Mammary epithelial cell (primary cell): ENCODE results near the gene SEBOX.

Experiments used
- EZH2 ChIP-seq: IDR thresholded peaks from 2 replicates; pipeline ENCODE4 v1.6.1; 2012; ENCODE audit warnings: low read length, inconsistent platforms, borderline replicate concordance
- TF ChIP-seq, protein P1 (sequence below), 2 donors: IDR thresholded peaks in 1 of 2; conservative IDR thresholded peaks in 1 of 2; 2 replicates each; pipeline ENCODE4 v1.5.1; 2011 to 2012; ENCODE audit warnings: inconsistent platforms in 2 of 2, low read length in 2 of 2, mild to moderate bottlenecking in 2 of 2, control low read depth in 1 of 2, low read depth in 1 of 2; ENCODE audit not compliant: insufficient read depth in 1 of 2; ENCODE audit errors: extremely low read depth in 1 of 2

DNA sequence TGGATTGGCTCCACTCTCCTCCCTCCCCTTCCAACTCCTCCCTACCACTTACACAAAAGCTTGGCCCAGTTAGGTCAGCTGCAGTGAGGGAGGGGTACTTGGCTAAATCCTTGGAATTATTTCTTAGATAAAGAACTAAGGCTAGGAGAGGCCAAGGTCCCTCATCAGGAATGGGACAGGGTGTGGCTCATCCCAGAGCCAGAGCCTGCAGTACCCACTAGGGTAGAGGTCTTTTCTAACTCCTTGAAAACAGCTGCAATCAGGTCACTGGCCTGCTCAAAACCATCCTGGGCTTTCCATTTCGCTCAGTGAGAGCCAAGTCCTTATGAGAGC, 42.9 kb upstream of the SEBOX start:
- TF ChIP-seq, protein P1, sequence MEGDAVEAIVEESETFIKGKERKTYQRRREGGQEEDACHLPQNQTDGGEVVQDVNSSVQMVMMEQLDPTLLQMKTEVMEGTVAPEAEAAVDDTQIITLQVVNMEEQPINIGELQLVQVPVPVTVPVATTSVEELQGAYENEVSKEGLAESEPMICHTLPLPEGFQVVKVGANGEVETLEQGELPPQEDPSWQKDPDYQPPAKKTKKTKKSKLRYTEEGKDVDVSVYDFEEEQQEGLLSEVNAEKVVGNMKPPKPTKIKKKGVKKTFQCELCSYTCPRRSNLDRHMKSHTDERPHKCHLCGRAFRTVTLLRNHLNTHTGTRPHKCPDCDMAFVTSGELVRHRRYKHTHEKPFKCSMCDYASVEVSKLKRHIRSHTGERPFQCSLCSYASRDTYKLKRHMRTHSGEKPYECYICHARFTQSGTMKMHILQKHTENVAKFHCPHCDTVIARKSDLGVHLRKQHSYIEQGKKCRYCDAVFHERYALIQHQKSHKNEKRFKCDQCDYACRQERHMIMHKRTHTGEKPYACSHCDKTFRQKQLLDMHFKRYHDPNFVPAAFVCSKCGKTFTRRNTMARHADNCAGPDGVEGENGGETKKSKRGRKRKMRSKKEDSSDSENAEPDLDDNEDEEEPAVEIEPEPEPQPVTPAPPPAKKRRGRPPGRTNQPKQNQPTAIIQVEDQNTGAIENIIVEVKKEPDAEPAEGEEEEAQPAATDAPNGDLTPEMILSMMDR (conservative IDR thresholded peaks at IDR 0.05 in 1 of 2, IDR thresholded peaks at IDR 0.05 in 1 of 2; ENCODE audit: extremely low read depth in 1 of 2, insufficient read depth in 1 of 2, low read depth in 1 of 2, low read length in 2 of 2): no peak
- TF ChIP-seq EZH2: no peak
